PC-3 (cell line): ENCODE measurements around the gene CSRNP3. TPM values are rescaled to one million over a fixed set of nuclear protein-coding genes. Genes with fewer than 3 reads are reported as not detected.
A peak's percentile ranks its signal among the peaks of the same experiment; 100 is the strongest.

Experiments
- ATAC-seq: fragments of 200-7000 bp; cut with Tn5 transposase; 2 replicates; pipeline ENCODE4 v1.9.1; 2020; ENCODE audit warnings: mild to moderate bottlenecking, moderate library complexity
- BruUV-seq: library from RNA; stranded (reverse); fragments of 400-500 nt; replicated peaks from 2 replicates; lab custom pipeline; 2021; lab: Mats Ljungman, UMichigan
- CTCF ChIA-PET: fragments of 300-600 bp; sonication (Branson Sonifier 250); formaldehyde crosslinking; loops from one replicate; lab custom pipeline; 2022; ENCODE audit warnings: antibody characterized with exemption; lab: Charles Lee
- POLR2A ChIA-PET: fragments of 300-600 bp; sonication (Branson Sonifier 250); formaldehyde crosslinking; loops from one replicate; lab custom pipeline; 2022; ENCODE audit warnings: antibody characterized with exemption; ENCODE audit not compliant: unreplicated experiment; lab: Charles Lee
- DNase-seq: peaks from one replicate; pipeline ENCODE4 v3.0.0-alpha.2; 2015
- H2AFZ ChIP-seq: fragments of 300-600 bp; sonication (generic); 2 replicates; pipeline ENCODE4 v1.6.0; 2016; ENCODE audit warnings: antibody characterized with exemption, low read length
- H3F3A ChIP-seq: fragments of 300-600 bp; sonication (generic); one replicate; pipeline ENCODE4 v1.6.0; 2017; ENCODE audit warnings: antibody characterized with exemption, low read length, control low read depth, mild to moderate bottlenecking; ENCODE audit not compliant: unreplicated experiment
- H3K27ac ChIP-seq: fragments of 300-600 bp; sonication (generic); 2 replicates; pipeline ENCODE4 v1.5.1; 2016; ENCODE audit warnings: mild to moderate bottlenecking, low read length
- H3K27me3 ChIP-seq: fragments of 300-600 bp; sonication (generic); 2 replicates; pipeline ENCODE4 v1.6.1; 2016; ENCODE audit warnings: low read length, mixed read lengths
- H3K36me3 ChIP-seq: fragments of 300-600 bp; sonication (generic); 2 replicates; pipeline ENCODE4 v1.6.1; 2016; ENCODE audit warnings: low read depth, mixed run types, low read length, mixed read lengths
- H3K4me1 ChIP-seq: fragments of 300-600 bp; sonication (generic); 2 replicates; pipeline ENCODE4 v1.5.1; 2016; ENCODE audit warnings: low read length; ENCODE audit not compliant: insufficient read depth
- H3K4me2 ChIP-seq: fragments of 300-600 bp; sonication (generic); 2 replicates; pipeline ENCODE4 v1.6.0; 2016; ENCODE audit warnings: low read length
- H3K4me3 ChIP-seq: fragments of 300-600 bp; sonication (generic); 2 replicates; pipeline ENCODE4 v1.5.1; 2016; ENCODE audit warnings: mild to moderate bottlenecking, low read length, mixed read lengths
- H3K79me2 ChIP-seq: fragments of 300-600 bp; sonication (generic); 2 replicates; pipeline ENCODE4 v1.6.1; 2017; ENCODE audit warnings: low read length, mixed read lengths
- H3K9ac ChIP-seq: fragments of 300-600 bp; sonication (generic); 2 replicates; pipeline ENCODE4 v1.6.0; 2016; ENCODE audit warnings: mild to moderate bottlenecking, low read length
- H3K9me2 ChIP-seq: fragments of 300-600 bp; sonication (generic); replicated peaks from 2 replicates; pipeline ENCODE4 v1.6.1; 2016; ENCODE audit warnings: mixed run types, low read length, mixed read lengths
- H3K9me3 ChIP-seq: fragments of 300-600 bp; sonication (generic); 2 replicates; pipeline ENCODE4 v1.6.1; 2016; ENCODE audit warnings: low read length, mixed read lengths
- H4K20me1 ChIP-seq: fragments of 300-600 bp; sonication (generic); 2 replicates; pipeline ENCODE4 v1.6.1; 2016; ENCODE audit warnings: low read length, mixed read lengths
- EZH2 ChIP-seq: fragments of 300-600 bp; sonication (generic); IDR thresholded peaks from one replicate; pipeline ENCODE4 v1.6.1; 2017; ENCODE audit warnings: antibody characterized with exemption, mild to moderate bottlenecking, low read length; ENCODE audit not compliant: unreplicated experiment
- EZH2phosphoT487 ChIP-seq: fragments of 300-600 bp; sonication (generic); IDR thresholded peaks from 2 replicates; pipeline ENCODE4 v1.6.1; 2018; ENCODE audit warnings: mild to moderate bottlenecking, antibody characterized with exemption, low read length, borderline replicate concordance
- intact Hi-C: fragments of 100-400 bp; cut with micrococcal nuclease; formaldehyde crosslinking; loops from 2 replicates; pipeline ENCODE4 v1.9.0; 2023
- total RNA-seq: library from RNA; depleted of rRNA; stranded (reverse); fragments of >200 nt; gene quantifications from 2 replicates; pipeline ENCODE4 v1.2.3, GENCODE V29; 2014; rRNA removed
- TF ChIP-seq, protein P1 (sequence below): fragments of 300-600 bp; sonication (generic); conservative IDR thresholded peaks from 2 replicates; pipeline ENCODE4 v1.5.1; 2017; ENCODE audit warnings: antibody characterized with exemption, low read depth, mild to moderate bottlenecking, low read length

CSRNP3 gene
- total RNA-seq, 1 experiment from 2014 or later, result 2.2 TPM

DNA sequence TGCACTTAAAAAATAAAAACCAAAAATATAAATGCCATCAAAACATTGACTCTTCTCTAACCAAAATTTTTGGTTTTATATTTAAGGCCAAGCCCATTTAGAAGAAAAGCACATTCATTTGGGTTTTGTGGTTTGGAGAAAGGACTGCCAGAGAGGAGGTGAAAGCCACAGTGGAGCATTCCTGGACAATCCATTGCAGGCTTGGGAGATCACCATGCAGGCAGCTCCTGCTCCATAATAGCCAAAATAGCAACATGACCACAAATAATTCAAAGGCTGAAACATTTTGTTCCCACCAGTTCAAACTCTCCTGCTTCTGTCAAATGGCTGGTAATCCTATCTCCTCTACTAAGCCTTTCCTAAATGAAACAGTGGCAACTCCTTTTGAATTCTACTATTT is 251.0 kb downstream of the CSRNP3 start:
- Histone ChIP-seq H2AFZ (no peak overlapping the region), H3K27me3 (no peaks in the 10 kb centered on the region), H4K20me1 (no peaks in the 10 kb centered on the region), H3K79me2 (no peaks in the 10 kb centered on the region), H3K27ac (no peak overlapping the region), H3K4me3 (no peak overlapping the region), H3K9me2 (no peaks in the 10 kb centered on the region), H3K4me2 (no peak overlapping the region), H3K9ac (no peak overlapping the region), H3K9me3 (no peaks in the 10 kb centered on the region), H3K4me1 (peaks cover 5% of the 10 kb centered on the region), H3F3A (no peaks in the 10 kb centered on the region), H3K36me3 (no peaks in the 10 kb centered on the region)
- TF ChIP-seq EZH2phosphoT487 (no peak), EZH2 (no peak)
- TF ChIP-seq, protein P1, sequence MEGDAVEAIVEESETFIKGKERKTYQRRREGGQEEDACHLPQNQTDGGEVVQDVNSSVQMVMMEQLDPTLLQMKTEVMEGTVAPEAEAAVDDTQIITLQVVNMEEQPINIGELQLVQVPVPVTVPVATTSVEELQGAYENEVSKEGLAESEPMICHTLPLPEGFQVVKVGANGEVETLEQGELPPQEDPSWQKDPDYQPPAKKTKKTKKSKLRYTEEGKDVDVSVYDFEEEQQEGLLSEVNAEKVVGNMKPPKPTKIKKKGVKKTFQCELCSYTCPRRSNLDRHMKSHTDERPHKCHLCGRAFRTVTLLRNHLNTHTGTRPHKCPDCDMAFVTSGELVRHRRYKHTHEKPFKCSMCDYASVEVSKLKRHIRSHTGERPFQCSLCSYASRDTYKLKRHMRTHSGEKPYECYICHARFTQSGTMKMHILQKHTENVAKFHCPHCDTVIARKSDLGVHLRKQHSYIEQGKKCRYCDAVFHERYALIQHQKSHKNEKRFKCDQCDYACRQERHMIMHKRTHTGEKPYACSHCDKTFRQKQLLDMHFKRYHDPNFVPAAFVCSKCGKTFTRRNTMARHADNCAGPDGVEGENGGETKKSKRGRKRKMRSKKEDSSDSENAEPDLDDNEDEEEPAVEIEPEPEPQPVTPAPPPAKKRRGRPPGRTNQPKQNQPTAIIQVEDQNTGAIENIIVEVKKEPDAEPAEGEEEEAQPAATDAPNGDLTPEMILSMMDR, result no peak
- DNase-seq (no peak), ATAC-seq (no peak)
- BruUV-seq, result no TSS peak
- intact Hi-C loops, result no loop called here
- ChIA-PET POLR2A (no interaction called here), CTCF (no interaction called here)

DNA sequence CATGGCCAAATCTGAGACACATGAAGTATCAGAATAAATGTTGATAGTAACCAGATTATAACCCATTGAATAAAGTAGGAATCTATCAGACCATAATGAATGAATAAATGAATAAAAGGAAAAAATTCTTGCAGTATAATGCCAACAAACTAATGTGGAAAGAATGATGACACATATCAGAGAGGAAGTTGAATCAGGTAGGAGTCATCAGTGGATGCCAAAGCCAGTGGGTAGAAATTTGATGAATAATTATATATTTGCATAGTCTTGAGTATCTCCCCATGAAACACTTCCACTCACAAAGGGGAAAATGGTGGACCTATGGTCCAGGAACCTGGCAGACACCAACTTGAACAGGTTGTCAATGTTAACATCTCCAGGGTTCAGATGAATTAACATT is 255.9 kb downstream of the CSRNP3 start:
- CTCF ChIA-PET, result no interaction called here
- Histone ChIP-seq H3K9me3 (no peaks in the 10 kb centered on the region), H3K9me2 (no peaks in the 10 kb centered on the region), H3K4me2 (peak overlapping the region; percentile 65), H3K27ac (peak overlapping the region; percentile 16), H4K20me1 (no peaks in the 10 kb centered on the region), H3K4me1 (peaks cover 12% of the 10 kb centered on the region), H3K9ac (no peak overlapping the region), H3K79me2 (no peaks in the 10 kb centered on the region), H3K36me3 (no peaks in the 10 kb centered on the region), H3K27me3 (no peaks in the 10 kb centered on the region), H3F3A (no peaks in the 10 kb centered on the region), H2AFZ (no peak overlapping the region), H3K4me3 (no peak overlapping the region)
- peak; percentile 93 for DNase-seq
- no TSS peak for BruUV-seq
- intact Hi-C loops, result loop anchor here (1.0 kb wide), 1 partner anchor 52 kb away; no protein-coding TSS in a partner anchor
- TF ChIP-seq, protein P1, result no peak
- TF ChIP-seq EZH2phosphoT487, result no peak
- TF ChIP-seq EZH2, result no peak
- POLR2A ChIA-PET, result no interaction called here
- ATAC-seq, result peak; percentile 98

Other genes with a start within 250 kb of the CSRNP3 start
- 0.07 and 0.46 TPM in 2 replicates for gene SCN2A, start 230.3 kb upstream of the CSRNP3 start, total RNA-seq